IPS-18c (cell line): ENCODE results near the gene RNF214.
"Not testable (repeated sequence)": the region's sequence is repeated elsewhere in the genome, so short reads cannot be mapped to it uniquely, and the experiment has no call there.

Source experiments
- H3K4me3 ChIP-seq: 2 replicates; pipeline ENCODE4 v1.7.0; 2013; ENCODE audit warnings: low read depth, mild to moderate bottlenecking, low read length, moderate library complexity; ENCODE audit not compliant: insufficient read depth
- H3K9me3 ChIP-seq: one replicate; pipeline ENCODE4 v1.6.1; 2013; ENCODE audit warnings: mild to moderate bottlenecking, low read length, moderate library complexity; ENCODE audit not compliant: control insufficient read depth, insufficient read depth

Gene RNF214

DNA sequence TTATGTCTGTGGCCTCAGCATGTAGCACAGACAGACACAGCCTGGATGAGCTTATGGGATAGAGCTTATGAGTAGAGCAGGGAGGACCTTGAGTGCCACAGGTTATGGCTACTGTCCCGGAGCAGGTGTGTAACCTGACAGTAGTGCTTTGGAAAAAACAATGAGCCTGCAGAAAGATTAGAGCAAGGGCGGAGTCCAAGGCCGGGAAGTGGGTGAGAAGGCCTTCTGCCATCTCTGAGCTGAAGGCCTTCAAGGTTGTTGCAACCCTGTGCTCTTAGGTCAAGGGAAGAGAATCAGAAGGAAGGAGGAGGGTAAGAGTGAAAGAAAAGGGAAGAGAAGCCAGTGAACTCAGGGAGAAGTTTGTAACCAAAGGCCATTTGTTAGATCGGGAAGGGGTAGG, 37.2 kb upstream of the RNF214 start:
- Histone ChIP-seq H3K4me3 (no peak overlapping the region), H3K9me3 (no peaks in the 10 kb centered on the region)

- H3K9me3 ChIP-seq = no peaks in the 10 kb centered on the region
- no peak overlapping the region for H3K4me3 ChIP-seq
Observed at GRCh38 chr11:117195761-117196160, 36.7 kb upstream of the RNF214 start.

GRCh38 chr11:117197006-117197405, 35.5 kb upstream of the RNF214 start:
- Histone ChIP-seq H3K4me3 (no peak overlapping the region), H3K9me3 (no peaks in the 10 kb centered on the region)

DNA sequence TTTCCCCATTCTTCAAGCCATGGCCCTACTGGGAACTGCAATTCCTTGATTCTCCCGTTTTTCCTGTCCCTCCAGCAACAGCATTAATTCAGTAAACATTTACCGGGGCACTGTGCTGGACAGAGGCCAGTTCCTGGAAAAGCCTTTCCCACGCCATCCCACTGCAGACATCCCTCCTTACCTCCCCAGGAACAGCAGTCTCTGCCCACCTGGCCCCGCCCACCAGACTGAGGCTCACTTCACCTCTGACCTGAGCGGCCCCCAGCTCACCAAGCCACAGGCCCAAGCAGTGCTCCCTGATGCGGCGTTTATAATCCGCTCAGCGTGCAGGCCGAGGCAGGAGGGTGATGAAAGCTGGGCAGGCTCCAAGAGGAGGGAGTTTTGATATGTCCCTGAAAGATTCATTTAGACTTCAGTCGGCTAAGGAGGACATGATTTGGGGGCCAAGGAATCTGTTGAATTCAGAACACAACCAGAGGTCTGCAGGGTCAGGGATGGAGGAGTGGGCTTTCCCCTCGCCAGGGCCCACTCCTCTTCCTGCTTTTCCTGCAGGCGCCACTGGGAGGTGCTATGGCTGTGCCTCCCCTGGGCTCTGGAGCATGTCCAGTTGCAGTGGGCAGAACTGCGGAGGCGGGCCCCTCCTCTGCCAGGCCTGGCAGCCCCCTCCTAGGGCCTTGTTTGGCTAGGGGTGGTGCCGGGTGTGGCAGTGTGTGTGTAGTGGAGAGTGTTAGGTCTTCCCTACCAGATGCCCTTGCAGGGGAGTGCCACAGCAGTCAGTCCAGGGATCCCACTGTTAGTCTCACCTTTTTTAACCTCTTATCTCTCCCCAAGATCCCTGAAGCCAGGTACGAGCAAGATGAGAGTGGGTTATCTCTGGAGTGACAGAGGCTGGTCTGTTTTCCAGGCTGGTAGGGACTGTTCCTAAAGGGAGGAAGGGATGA, 34.7 kb upstream of the RNF214 start:
- Histone ChIP-seq H3K4me3 (no peak overlapping the region), H3K9me3 (no peaks in the 10 kb centered on the region)

DNA sequence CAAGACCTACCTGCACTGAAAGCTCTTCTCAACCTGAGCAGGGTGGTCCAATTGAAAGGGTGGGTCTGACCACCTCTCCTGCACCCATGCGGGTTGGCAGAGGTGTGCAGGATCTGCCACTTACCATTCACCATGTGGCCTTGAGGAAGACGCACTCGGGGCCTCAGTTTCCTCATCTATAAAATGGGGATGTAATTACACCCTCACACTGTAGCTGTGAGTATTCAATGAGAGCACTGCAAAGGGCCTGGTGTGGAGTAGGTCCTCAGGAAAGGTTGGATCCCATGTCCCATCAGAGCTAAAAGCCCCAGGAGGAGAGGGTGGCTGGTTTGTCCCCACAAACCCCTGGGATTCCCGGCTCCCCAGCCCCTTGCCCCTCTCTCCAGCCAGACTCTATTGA, 33.9 kb upstream of the RNF214 start:
- Histone ChIP-seq H3K9me3 (no peaks in the 10 kb centered on the region), H3K4me3 (peak overlapping the region; percentile 58)

DNA sequence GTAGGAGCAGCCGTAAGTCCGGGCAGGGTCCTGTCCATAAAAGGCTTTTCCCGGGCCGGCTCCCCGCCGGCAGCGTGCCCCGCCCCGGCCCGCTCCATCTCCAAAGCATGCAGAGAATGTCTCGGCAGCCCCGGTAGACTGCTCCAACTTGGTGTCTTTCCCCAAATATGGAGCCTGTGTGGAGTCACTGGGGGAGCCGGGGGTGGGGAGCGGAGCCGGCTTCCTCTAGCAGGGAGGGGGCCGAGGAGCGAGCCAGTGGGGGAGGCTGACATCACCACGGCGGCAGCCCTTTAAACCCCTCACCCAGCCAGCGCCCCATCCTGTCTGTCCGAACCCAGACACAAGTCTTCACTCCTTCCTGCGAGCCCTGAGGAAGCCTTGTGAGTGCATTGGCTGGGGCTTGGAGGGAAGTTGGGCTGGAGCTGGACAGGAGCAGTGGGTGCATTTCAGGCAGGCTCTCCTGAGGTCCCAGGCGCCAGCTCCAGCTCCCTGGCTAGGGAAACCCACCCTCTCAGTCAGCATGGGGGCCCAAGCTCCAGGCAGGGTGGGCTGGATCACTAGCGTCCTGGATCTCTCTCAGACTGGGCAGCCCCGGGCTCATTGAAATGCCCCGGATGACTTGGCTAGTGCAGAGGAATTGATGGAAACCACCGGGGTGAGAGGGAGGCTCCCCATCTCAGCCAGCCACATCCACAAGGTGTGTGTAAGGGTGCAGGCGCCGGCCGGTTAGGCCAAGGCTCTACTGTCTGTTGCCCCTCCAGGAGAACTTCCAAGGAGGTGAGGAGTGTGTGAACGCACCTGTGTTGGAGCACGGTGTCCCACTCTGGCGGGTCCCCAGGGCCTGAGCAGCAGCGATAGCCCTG, 33.2 kb upstream of the RNF214 start, which contains the start of gene TAGLN:
TAGLN (plus strand) TSS at position 318 of the 863 bp plus-strand sequence. CDS start 3,644 bp downstream, outside the sequence.
- H3K9me3 ChIP-seq = no peaks in the 10 kb centered on the region
- peak within 1 kb of the TSS; percentile 58 for H3K4me3 ChIP-seq

GRCh38 chr11:117199916-117200812, 32.3 kb upstream of the RNF214 start:
- peak overlapping the region; percentile 58 for H3K4me3 ChIP-seq
- no peaks in the 10 kb centered on the region for H3K9me3 ChIP-seq

- Histone ChIP-seq H3K9me3 (no peaks in the 10 kb centered on the region), H3K4me3 (peak overlapping the region; percentile 25; the same call in 1 of the 2 replicates)
Observed at GRCh38 chr11:117200813-117201657, 31.4 kb upstream of the RNF214 start.

GRCh38 chr11:117201658-117202305, 30.7 kb upstream of the RNF214 start:
- H3K4me3 ChIP-seq = peak overlapping the region; percentile 25; the same call in 1 of the 2 replicates

DNA sequence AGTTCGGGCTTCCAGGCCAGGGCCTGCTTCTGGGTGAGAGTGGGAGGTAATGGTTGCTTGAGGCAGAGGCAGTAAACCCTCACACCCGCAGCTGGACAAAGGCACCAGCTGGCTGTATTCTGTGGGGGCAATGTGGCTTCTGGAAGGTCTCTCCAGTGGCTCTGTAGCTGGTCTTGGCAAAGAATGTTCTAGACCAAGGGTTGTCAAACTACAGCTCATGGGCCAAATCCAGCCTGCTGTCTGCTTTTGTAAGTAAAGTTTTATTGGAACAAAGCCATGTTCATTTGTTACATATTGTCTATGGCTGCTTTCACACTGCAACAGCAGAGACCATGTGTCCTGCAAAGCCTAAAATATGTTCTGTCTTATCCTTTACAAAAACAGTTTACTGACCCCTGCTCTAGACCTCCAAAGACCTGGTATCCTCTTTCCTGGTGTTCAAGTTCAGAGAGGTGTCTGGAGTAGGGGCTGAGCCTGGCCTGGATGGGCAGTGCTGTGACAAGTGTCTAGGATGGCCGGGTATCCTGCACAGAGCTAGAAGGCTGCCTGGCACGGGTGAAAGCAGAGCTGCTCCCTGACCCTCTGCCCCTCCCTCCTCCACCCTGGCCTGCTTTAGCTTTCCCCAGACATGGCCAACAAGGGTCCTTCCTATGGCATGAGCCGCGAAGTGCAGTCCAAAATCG, 29.9 kb upstream of the RNF214 start:
- Histone ChIP-seq H3K4me3 (no peak overlapping the region), H3K9me3 (no peaks in the 10 kb centered on the region)

More at GRCh38 chr11:117201658-117202305, 30.7 kb upstream of the RNF214 start:
- H3K9me3 ChIP-seq = no peaks in the 10 kb centered on the region

GRCh38 chr11:117203069-117203407, 29.4 kb upstream of the RNF214 start:
- no peak overlapping the region for H3K4me3 ChIP-seq

DNA sequence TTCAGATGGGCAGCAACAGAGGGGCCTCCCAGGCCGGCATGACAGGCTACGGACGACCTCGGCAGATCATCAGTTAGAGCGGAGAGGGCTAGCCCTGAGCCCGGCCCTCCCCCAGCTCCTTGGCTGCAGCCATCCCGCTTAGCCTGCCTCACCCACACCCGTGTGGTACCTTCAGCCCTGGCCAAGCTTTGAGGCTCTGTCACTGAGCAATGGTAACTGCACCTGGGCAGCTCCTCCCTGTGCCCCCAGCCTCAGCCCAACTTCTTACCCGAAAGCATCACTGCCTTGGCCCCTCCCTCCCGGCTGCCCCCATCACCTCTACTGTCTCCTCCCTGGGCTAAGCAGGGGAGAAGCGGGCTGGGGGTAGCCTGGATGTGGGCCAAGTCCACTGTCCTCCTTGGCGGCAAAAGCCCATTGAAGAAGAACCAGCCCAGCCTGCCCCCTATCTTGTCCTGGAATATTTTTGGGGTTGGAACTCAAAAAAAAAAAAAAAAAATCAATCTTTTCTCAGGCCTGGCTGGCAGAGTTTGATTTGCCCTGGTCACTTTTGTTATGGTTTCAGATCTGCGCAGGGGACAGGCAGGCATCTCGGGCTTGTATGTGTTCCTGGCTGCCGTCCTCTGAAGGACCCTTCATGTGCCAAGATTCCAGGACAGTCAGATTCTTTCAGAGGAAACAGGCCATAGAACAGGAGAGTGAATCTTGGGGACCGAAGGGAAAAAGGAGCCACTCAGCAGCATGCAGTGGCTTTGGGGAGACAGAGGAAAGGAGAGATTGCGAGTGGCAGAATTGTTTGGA, 28.0 kb upstream of the RNF214 start:
- Histone ChIP-seq H3K9me3 (no peaks in the 10 kb centered on the region), H3K4me3 (no peak overlapping the region)

More at GRCh38 chr11:117203069-117203407, 29.4 kb upstream of the RNF214 start:
- H3K9me3 ChIP-seq = no peaks in the 10 kb centered on the region

- Histone ChIP-seq H3K9me3 (no peaks in the 10 kb centered on the region), H3K4me3 (no peak overlapping the region)
Observed at GRCh38 chr11:117205211-117205818, 27.2 kb upstream of the RNF214 start.

DNA sequence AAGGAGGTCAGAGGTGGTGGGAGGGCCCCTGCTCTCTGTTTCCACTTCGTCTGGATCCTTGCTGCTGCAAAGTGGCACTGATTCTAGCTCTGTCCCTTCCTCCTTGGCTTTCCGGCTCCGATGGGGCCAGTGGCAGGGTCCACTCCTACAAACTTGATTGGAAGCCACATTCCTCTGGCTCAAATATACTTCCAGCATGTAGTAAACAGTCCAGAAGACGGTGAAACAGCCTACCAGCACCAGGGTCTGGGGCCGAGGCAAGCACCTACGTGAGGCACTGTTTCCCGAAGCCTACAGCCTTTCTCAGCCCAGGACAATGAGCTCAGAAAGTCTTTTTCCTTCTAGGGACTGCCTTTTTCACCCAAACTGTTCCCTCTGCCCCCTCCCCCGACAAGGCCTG, 26.4 kb upstream of the RNF214 start:
- H3K4me3 ChIP-seq, H3K9me3 ChIP-seq: not testable (repeated sequence)
